HG02973 (cell line): ENCODE data around the gene DDI1.
A peak's percentile ranks its signal among the peaks of the same experiment; 100 is the strongest.
"Not testable (repeated sequence)": the region's sequence is repeated elsewhere in the genome, so short reads cannot be mapped to it uniquely, and the experiment has no call there.

ENCODE experiments used
- ATAC-seq: cut with Tn5 transposase; IDR thresholded peaks from one replicate; pipeline ENCODE4 v1.9.1; 2021; ENCODE audit warnings: moderate library complexity; ENCODE audit not compliant: unreplicated experiment

DDI1 gene

GRCh38 chr11:104036995-104037394 is 555 bp downstream of the DDI1 start:
- ATAC-seq = no peak

- no peak for ATAC-seq
Observed at GRCh38 chr11:104041792-104042191, 5.4 kb downstream of the DDI1 start.

GRCh38 chr11:104043142-104043541 is 6.7 kb downstream of the DDI1 start:
- ATAC-seq = no peak

- no peak for ATAC-seq
Observed at GRCh38 chr11:104043678-104044239, 7.3 kb downstream of the DDI1 start.

GRCh38 chr11:104046331-104046730 is 9.9 kb downstream of the DDI1 start:
- no peak for ATAC-seq

- ATAC-seq = not testable (repeated sequence)
Observed at GRCh38 chr11:104046858-104047257, 10.4 kb downstream of the DDI1 start.

GRCh38 chr11:104049116-104049515 is 12.7 kb downstream of the DDI1 start:
- no peak for ATAC-seq

GRCh38 chr11:104051778-104052177 is 15.3 kb downstream of the DDI1 start:
- ATAC-seq = no peak

GRCh38 chr11:104053743-104054478 is 17.5 kb downstream of the DDI1 start:
- no peak for ATAC-seq

- no peak for ATAC-seq
Observed at GRCh38 chr11:104054911-104055529, 18.6 kb downstream of the DDI1 start.

GRCh38 chr11:104055596-104055995 is 19.2 kb downstream of the DDI1 start:
- ATAC-seq = no peak

- no peak for ATAC-seq
Observed at GRCh38 chr11:104057908-104058307, 21.5 kb downstream of the DDI1 start.

- ATAC-seq = no peak
Observed at GRCh38 chr11:104058680-104059079, 22.2 kb downstream of the DDI1 start.

GRCh38 chr11:104060004-104060794 is 23.8 kb downstream of the DDI1 start:
- no peak for ATAC-seq

GRCh38 chr11:104060820-104061219 is 24.4 kb downstream of the DDI1 start:
- ATAC-seq = peak; percentile 71

GRCh38 chr11:104061853-104062521 is 25.5 kb downstream of the DDI1 start:
- ATAC-seq = no peak

GRCh38 chr11:104064034-104064630 is 27.7 kb downstream of the DDI1 start:
- no peak for ATAC-seq

- ATAC-seq = no peak
Observed at GRCh38 chr11:104067534-104067933, 31.1 kb downstream of the DDI1 start.

- ATAC-seq = no peak
Observed at GRCh38 chr11:104073950-104074705, 37.7 kb downstream of the DDI1 start.

- no peak for ATAC-seq
Observed at GRCh38 chr11:104075091-104075490, 38.7 kb downstream of the DDI1 start.
